HL-60 (cell line): ENCODE results near the gene UBE2D3.
A peak's percentile ranks its signal among the peaks of the same experiment; 100 is the strongest.

Experiments used
- DNase-seq, 2 experiments: peaks; one replicate each; pipeline ENCODE4 v3.0.0-alpha.2; 2010 to 2020; ENCODE audit warnings: low read depth in 1 of 2, low spot score in 1 of 2
- H3K27ac ChIP-seq: fragments of 250-450 bp; sonication (Bioruptor Pico); replicated peaks from 2 replicates; pipeline ENCODE4 v1.5.1; 2020; ENCODE audit warnings: mild to moderate bottlenecking, moderate library complexity
- H3K27me3 ChIP-seq: fragments of 250-450 bp; sonication (Bioruptor Pico); 2 replicates; pipeline ENCODE4 v1.5.1; 2021; ENCODE audit warnings: mild to moderate bottlenecking, moderate library complexity; ENCODE audit not compliant: insufficient read depth, poor library complexity, severe bottlenecking
- H3K4me3 ChIP-seq: replicated peaks from 2 replicates; pipeline ENCODE4 v1.5.1; 2011; ENCODE audit warnings: mild to moderate bottlenecking, control low read depth, low read length; ENCODE audit not compliant: insufficient read depth
- GABPA ChIP-seq: IDR thresholded peaks from 2 replicates; pipeline ENCODE4 v1.6.1; 2012; ENCODE audit warnings: low read depth
- POLR2AphosphoS5 ChIP-seq: IDR thresholded peaks from 2 replicates; pipeline ENCODE4 v1.6.1; 2012; ENCODE audit warnings: low read depth
- SPI1 ChIP-seq: IDR thresholded peaks from 2 replicates; pipeline ENCODE4 v1.6.1; 2012; ENCODE audit warnings: low read depth, mild to moderate bottlenecking, borderline replicate concordance
- TF ChIP-seq, protein P1 (sequence below): IDR thresholded peaks from 2 replicates; pipeline ENCODE4 v1.6.1; 2012; ENCODE audit warnings: low read depth; ENCODE audit not compliant: insufficient replicate concordance
- TF ChIP-seq, protein P2 (sequence below): IDR thresholded peaks from one replicate; pipeline ENCODE4 v1.5.1; 2011; ENCODE audit warnings: low read length, control low read depth, inconsistent platforms; ENCODE audit not compliant: insufficient read depth

Gene UBE2D3

DNA sequence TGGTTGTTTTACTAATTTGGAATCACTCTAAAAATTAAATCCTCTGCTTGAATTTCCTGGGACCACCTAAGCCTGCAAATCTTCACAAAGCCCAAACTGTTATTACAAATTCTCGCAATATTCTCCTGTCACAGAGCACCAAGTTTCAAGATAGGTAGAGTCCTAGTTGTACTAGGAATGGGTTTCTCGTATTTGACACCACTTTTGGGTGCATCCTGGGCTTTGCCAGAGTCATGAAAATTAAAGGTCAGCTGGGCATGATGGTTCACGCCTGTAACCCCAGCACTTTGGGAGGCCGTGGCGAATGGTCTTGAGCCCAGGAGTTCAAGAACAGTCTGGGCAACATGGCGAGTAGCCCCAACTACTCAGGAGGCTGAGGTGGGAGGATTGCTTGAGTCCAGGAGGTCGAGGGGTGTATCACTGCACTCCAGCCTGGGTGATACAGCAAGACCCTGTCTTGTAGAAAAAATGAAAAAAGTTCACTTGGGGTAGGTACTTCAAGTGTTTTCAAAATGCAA lies 36.0 kb downstream of the UBE2D3 start:
- H3K4me3 ChIP-seq = no peak overlapping the region
- H3K27ac ChIP-seq = no peak overlapping the region
- no peak for DNase-seq
- peak; percentile 77 for TF ChIP-seq POLR2AphosphoS5
- no peak for TF ChIP-seq GABPA
- TF ChIP-seq, protein P1, sequence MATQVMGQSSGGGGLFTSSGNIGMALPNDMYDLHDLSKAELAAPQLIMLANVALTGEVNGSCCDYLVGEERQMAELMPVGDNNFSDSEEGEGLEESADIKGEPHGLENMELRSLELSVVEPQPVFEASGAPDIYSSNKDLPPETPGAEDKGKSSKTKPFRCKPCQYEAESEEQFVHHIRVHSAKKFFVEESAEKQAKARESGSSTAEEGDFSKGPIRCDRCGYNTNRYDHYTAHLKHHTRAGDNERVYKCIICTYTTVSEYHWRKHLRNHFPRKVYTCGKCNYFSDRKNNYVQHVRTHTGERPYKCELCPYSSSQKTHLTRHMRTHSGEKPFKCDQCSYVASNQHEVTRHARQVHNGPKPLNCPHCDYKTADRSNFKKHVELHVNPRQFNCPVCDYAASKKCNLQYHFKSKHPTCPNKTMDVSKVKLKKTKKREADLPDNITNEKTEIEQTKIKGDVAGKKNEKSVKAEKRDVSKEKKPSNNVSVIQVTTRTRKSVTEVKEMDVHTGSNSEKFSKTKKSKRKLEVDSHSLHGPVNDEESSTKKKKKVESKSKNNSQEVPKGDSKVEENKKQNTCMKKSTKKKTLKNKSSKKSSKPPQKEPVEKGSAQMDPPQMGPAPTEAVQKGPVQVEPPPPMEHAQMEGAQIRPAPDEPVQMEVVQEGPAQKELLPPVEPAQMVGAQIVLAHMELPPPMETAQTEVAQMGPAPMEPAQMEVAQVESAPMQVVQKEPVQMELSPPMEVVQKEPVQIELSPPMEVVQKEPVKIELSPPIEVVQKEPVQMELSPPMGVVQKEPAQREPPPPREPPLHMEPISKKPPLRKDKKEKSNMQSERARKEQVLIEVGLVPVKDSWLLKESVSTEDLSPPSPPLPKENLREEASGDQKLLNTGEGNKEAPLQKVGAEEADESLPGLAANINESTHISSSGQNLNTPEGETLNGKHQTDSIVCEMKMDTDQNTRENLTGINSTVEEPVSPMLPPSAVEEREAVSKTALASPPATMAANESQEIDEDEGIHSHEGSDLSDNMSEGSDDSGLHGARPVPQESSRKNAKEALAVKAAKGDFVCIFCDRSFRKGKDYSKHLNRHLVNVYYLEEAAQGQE = no peak
- TF ChIP-seq SPI1 = no peak
- no peaks in the 10 kb centered on the region for H3K27me3 ChIP-seq

DNA sequence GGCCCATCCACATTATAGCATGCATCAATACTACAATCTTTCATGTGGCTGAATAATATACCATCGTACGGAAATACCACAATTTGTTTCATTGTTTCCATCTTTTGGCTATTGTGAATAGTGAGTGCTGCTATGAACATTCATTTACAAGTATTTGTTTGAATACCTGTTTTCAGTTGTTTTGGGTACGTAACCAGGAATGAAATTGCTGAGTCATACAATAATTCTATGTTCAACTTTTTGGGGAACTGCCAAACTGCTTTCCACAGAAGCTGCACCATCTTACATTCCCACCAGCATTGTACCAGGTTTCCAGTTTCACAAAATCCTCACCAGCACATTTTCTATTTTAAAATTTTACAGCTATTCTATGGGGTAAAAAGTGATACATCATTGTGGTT lies 38.0 kb downstream of the UBE2D3 start:
- TF ChIP-seq SPI1 = peak; percentile 44; the same call in 1 of the 2 replicates
- TF ChIP-seq, protein P1 = no peak
- no peak for TF ChIP-seq GABPA
- TF ChIP-seq POLR2AphosphoS5 = no peak
- peak overlapping the region; percentile 37 for H3K27ac ChIP-seq
- peak in 1 of 2 experiments; percentile 19 for DNase-seq
- no peak overlapping the region for H3K4me3 ChIP-seq
- H3K27me3 ChIP-seq = no peaks in the 10 kb centered on the region

- TF ChIP-seq, protein P1 = no peak
- TF ChIP-seq GABPA (no peak), POLR2AphosphoS5 (no peak), SPI1 (no peak)
- TF ChIP-seq, protein P2, sequence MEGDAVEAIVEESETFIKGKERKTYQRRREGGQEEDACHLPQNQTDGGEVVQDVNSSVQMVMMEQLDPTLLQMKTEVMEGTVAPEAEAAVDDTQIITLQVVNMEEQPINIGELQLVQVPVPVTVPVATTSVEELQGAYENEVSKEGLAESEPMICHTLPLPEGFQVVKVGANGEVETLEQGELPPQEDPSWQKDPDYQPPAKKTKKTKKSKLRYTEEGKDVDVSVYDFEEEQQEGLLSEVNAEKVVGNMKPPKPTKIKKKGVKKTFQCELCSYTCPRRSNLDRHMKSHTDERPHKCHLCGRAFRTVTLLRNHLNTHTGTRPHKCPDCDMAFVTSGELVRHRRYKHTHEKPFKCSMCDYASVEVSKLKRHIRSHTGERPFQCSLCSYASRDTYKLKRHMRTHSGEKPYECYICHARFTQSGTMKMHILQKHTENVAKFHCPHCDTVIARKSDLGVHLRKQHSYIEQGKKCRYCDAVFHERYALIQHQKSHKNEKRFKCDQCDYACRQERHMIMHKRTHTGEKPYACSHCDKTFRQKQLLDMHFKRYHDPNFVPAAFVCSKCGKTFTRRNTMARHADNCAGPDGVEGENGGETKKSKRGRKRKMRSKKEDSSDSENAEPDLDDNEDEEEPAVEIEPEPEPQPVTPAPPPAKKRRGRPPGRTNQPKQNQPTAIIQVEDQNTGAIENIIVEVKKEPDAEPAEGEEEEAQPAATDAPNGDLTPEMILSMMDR = no peak
- no peak overlapping the region for H3K4me3 ChIP-seq
- DNase-seq = no peak
- H3K27me3 ChIP-seq = no peaks in the 10 kb centered on the region
- no peak overlapping the region for H3K27ac ChIP-seq
Observed at GRCh38 chr4:102787944-102788343, 39.4 kb downstream of the UBE2D3 start.

- TF ChIP-seq, protein P2 = no peak
- TF ChIP-seq SPI1 (no peak), GABPA (no peak), POLR2AphosphoS5 (no peak)
- TF ChIP-seq, protein P1 = no peak
- no peak overlapping the region for H3K27ac ChIP-seq
- DNase-seq = no peak
Observed at GRCh38 chr4:102787096-102787881, 40.1 kb downstream of the UBE2D3 start.

More at GRCh38 chr4:102787096-102787881, 40.1 kb downstream of the UBE2D3 start:
- H3K4me3 ChIP-seq = no peak overlapping the region
- no peaks in the 10 kb centered on the region for H3K27me3 ChIP-seq
